HepG2 (cell line): ENCODE data around the gene PAK1IP1. TPM values are rescaled to one million over a fixed set of nuclear protein-coding genes. Genes with fewer than 3 reads are reported as not detected.

Source experiments
- GMEB2 ChIP-seq: IDR thresholded peaks from 2 replicates; pipeline ENCODE4 v1.6.1; 2016; ENCODE audit warnings: missing biosample characterization, missing genetic modification reagents, low read depth
- HMGXB4 ChIP-seq, 2 experiments: sonication (generic) in 1 of 2; formaldehyde crosslinking in 1 of 2; IDR thresholded peaks; 2 replicates each; pipeline versions ENCODE4 v1.4.0 to v1.6.1; 2018 to 2020; ENCODE audit warnings: missing genetic modification reagents in 2 of 2, borderline replicate concordance in 1 of 2, low read depth in 1 of 2, mild to moderate bottlenecking in 1 of 2, missing biosample characterization in 1 of 2
- KDM2A ChIP-seq: sonication (generic); formaldehyde crosslinking; IDR thresholded peaks from 2 replicates; pipeline ENCODE4 v1.4.0; 2020; ENCODE audit warnings: low read depth, missing genetic modification reagents, borderline replicate concordance
- SIX4 ChIP-seq: sonication (generic); formaldehyde crosslinking; IDR thresholded peaks from 2 replicates; pipeline ENCODE4 v1.4.0; 2020; ENCODE audit warnings: missing genetic modification reagents
- SNAPC4 ChIP-seq: sonication (generic); formaldehyde crosslinking; IDR thresholded peaks from 2 replicates; pipeline ENCODE4 v1.4.0; 2020; ENCODE audit warnings: mild to moderate bottlenecking, missing genetic modification reagents
- TEAD2 ChIP-seq: sonication (generic); formaldehyde crosslinking; IDR thresholded peaks from 2 replicates; pipeline ENCODE4 v1.9.0; 2021; ENCODE audit warnings: missing genetic modification reagents
- WIZ ChIP-seq: sonication (generic); formaldehyde crosslinking; IDR thresholded peaks from 2 replicates; pipeline ENCODE4 v1.5.1; 2020; ENCODE audit warnings: mild to moderate bottlenecking, missing genetic modification reagents
- ZBTB21 ChIP-seq: sonication (generic); formaldehyde crosslinking; IDR thresholded peaks from 2 replicates; pipeline ENCODE4 v1.4.0; 2020; ENCODE audit warnings: missing genetic modification reagents
- ZNF101 ChIP-seq: sonication (generic); formaldehyde crosslinking; IDR thresholded peaks from 2 replicates; pipeline ENCODE4 v1.4.0; 2020; ENCODE audit warnings: mild to moderate bottlenecking, low read depth, missing genetic modification reagents, borderline replicate concordance
- ZNF260 ChIP-seq: sonication (generic); formaldehyde crosslinking; IDR thresholded peaks from 2 replicates; pipeline ENCODE4 v1.4.0; 2020; ENCODE audit warnings: missing genetic modification reagents, low read depth, mild to moderate bottlenecking, borderline replicate concordance
- ZNF414 ChIP-seq: sonication (generic); formaldehyde crosslinking; IDR thresholded peaks from 2 replicates; pipeline ENCODE4 v1.5.0; 2020; ENCODE audit warnings: missing genetic modification reagents
- ZNF512B ChIP-seq: sonication (generic); formaldehyde crosslinking; IDR thresholded peaks from 2 replicates; pipeline ENCODE4 v1.5.1; 2020; ENCODE audit warnings: missing genetic modification reagents, mild to moderate bottlenecking, borderline replicate concordance
- ZNF597 ChIP-seq: sonication (generic); formaldehyde crosslinking; IDR thresholded peaks from 2 replicates; pipeline ENCODE4 v1.5.0; 2020; ENCODE audit warnings: missing genetic modification reagents
- ZNF644 ChIP-seq: IDR thresholded peaks from 2 replicates; pipeline ENCODE4 v1.6.1; 2016; ENCODE audit warnings: low read depth
- polyA plus RNA-seq, 8 experiments: library from polyadenylated mRNA; depleted of rRNA in 3 of 8; stranded (reverse) in 7 of 8; unstranded in 1 of 8; fragments of >200 nt; fragmentation: Illumina TruSeq in 4 of 8; extraction: Trizol in 4 of 8; gene quantifications; 2 replicates each; pipeline versions ENCODE4 v1.2.1 to v1.2.3, GENCODE V29; 2011 to 2016; ENCODE audit warnings: low read depth in 4 of 8, missing spikeins in 1 of 8, mixed read lengths in 1 of 8; ENCODE audit not compliant: insufficient read depth in 1 of 8
- total RNA-seq, 5 experiments: library from RNA; depleted of rRNA; stranded (reverse); fragments of >200 nt; fragmentation: Illumina TruSeq; extraction: Trizol; gene quantifications; 2 replicates each; pipeline ENCODE4 v1.2.3, GENCODE V29; 2016; ENCODE audit warnings: low read depth in 1 of 5

Gene PAK1IP1
- total and polyA plus RNA-seq, 2 of the 13 experiments (the other 11 are each of a cell fraction or from before 2014, with no cell fraction given): 23.4 to 66.2 TPM

GRCh38 chr6:10694302-10695085 is at the start of gene PAK1IP1, which contains the start of gene C6orf52 (continued):
- TF ChIP-seq SNAPC4: no peak; the same call in 1 of the 2 replicates
- no peak for TF ChIP-seq TEAD2 (CRISPR knock-in tag)
- TF ChIP-seq KDM2A: peak; percentile 61
- no peak for TF ChIP-seq ZNF644 (CRISPR knock-in tag)
- peak; percentile 71; the same call in 1 of the 2 replicates for TF ChIP-seq ZBTB21 (CRISPR knock-in tag)
- TF ChIP-seq ZNF512B (CRISPR knock-in tag): no peak
- TF ChIP-seq ZNF101 (CRISPR knock-in tag): no peak
- TF ChIP-seq GMEB2: no peak
- TF ChIP-seq SIX4 (CRISPR knock-in tag): no peak; the same call in none of the 2 replicates
- peak; percentile 54 to 71; a peak in 3 of 4 replicates for TF ChIP-seq HMGXB4 (CRISPR knock-in tag; IDR thresholded peaks at IDR 0.05; ENCODE audit: borderline replicate concordance in 1 of 2, low read depth in 1 of 2)
- TF ChIP-seq ZNF414 (CRISPR knock-in tag): peak; percentile 57; the same call in 1 of the 2 replicates
- TF ChIP-seq ZNF597 (CRISPR knock-in tag): no peak
- TF ChIP-seq WIZ: 0 out of 2 replicates have a peak, but pooled peaks have one; percentile 33
- TF ChIP-seq ZNF260 (CRISPR knock-in tag): no peak
